Measurements from ENCODE around the gene VILL. TPM values are rescaled to one million over a fixed set of nuclear protein-coding genes. Genes with fewer than 3 reads are reported as not detected.
A peak's percentile ranks its signal among the peaks of the same experiment; 100 is the strongest.

VILL gene
- total and polyA plus RNA-seq, 2 donors (not counting 3 experiments of a cell fraction or from before 2014, with no cell fraction given) = 9.0 to 10.0 TPM

GRCh38 chr3:38007754-38008090 lies 17.1 kb downstream of the VILL start:
- no peak for FAIRE-seq
- DNase-seq (ENCODE audit: low read depth, low spot score) = no peak
- Histone ChIP-seq H3K4me2 (ENCODE audit: insufficient read depth, low read length) (no peak overlapping the region), H3K36me3 (ENCODE audit: control insufficient read depth in 2 of 2, extremely low read depth in 1 of 2, insufficient read depth in 2 of 2, low read length in 2 of 2) (peaks cover 0 to 9% of the 10 kb centered on the region in 2 experiments), H3K27me3 (ENCODE audit: control insufficient read depth in 2 of 2, insufficient read depth in 2 of 2, low read length in 2 of 2) (no peaks in the 10 kb centered on the region), H3K79me2 (ENCODE audit: control insufficient read depth, insufficient read depth, low read length) (no peaks in the 10 kb centered on the region), H3K4me3 (replicated peaks in 1 of 3; ENCODE audit: insufficient read depth in 1 of 3, low read depth in 1 of 3, low read length in 3 of 3) (no peak overlapping the region), H4K20me1 (replicated peaks; ENCODE audit: control insufficient read depth, extremely low read depth, insufficient read depth, low read length) (no peaks in the 10 kb centered on the region), H3K9me1 (replicated peaks; ENCODE audit: control insufficient read depth, extremely low read depth, insufficient read depth, low read length) (no peaks in the 10 kb centered on the region), H2AFZ (ENCODE audit: low read depth, low read length) (no peak overlapping the region), H3K27ac (ENCODE audit: insufficient read depth, low read depth, low read length) (no peak overlapping the region), H3K9ac (replicated peaks; ENCODE audit: extremely low read depth, insufficient read depth, low read length) (no peak overlapping the region), H3K9me3 (replicated peaks; ENCODE audit: control insufficient read depth, insufficient read depth, low read length) (no peaks in the 10 kb centered on the region), H3K4me1 (ENCODE audit: control insufficient read depth, extremely low read depth, insufficient read depth, low read length) (no peaks in the 10 kb centered on the region)
- BruUV-seq (replicated peaks) = TSS peak; percentile 17
- TF ChIP-seq GATA2 (IDR thresholded peaks at IDR 0.05; ENCODE audit: insufficient read depth, insufficient read length, low read depth, low read length) = no peak
- dilution Hi-C loops (cut with MboI; ENCODE audit: extremely low pct_ligation_motif_present, low sequenced_read_pairs) = no loop called here
- POLR2A ChIA-PET = no interaction called here
- CTCF ChIA-PET = interaction anchor here (0.7 to 2.1 kb wide), 2 partner anchors 8 to 33 kb away, joined by 3 to 7 read pairs; no protein-coding TSS in a partner anchor
- intact Hi-C loops (cut with micrococcal nuclease) = no loop called here

GRCh38 chr3:38008191-38008701 lies 17.7 kb downstream of the VILL start:
- H2AFZ ChIP-seq (ENCODE audit: low read depth, low read length) = no peak overlapping the region
- intact Hi-C loops (cut with micrococcal nuclease) = no loop called here
- H3K79me2 ChIP-seq (ENCODE audit: control insufficient read depth, insufficient read depth, low read length) = no peaks in the 10 kb centered on the region
- H3K9ac ChIP-seq (replicated peaks; ENCODE audit: extremely low read depth, insufficient read depth, low read length) = no peak overlapping the region
- H3K27me3 ChIP-seq (ENCODE audit: control insufficient read depth in 2 of 2, insufficient read depth in 2 of 2, low read length in 2 of 2) = no peaks in the 10 kb centered on the region
- no peaks in the 10 kb centered on the region for H3K9me1 ChIP-seq (replicated peaks; ENCODE audit: control insufficient read depth, extremely low read depth, insufficient read depth, low read length)
- no peaks in the 10 kb centered on the region for H4K20me1 ChIP-seq (replicated peaks; ENCODE audit: control insufficient read depth, extremely low read depth, insufficient read depth, low read length)
- H3K4me3 ChIP-seq (replicated peaks in 1 of 3; ENCODE audit: insufficient read depth in 1 of 3, low read depth in 1 of 3, low read length in 3 of 3) = no peak overlapping the region
- no TSS peak for BruUV-seq (replicated peaks)
- H3K27ac ChIP-seq (ENCODE audit: insufficient read depth, low read depth, low read length) = no peak overlapping the region
- CTCF ChIA-PET = no interaction called here
- DNase-seq (ENCODE audit: low read depth, low spot score) (no peak), FAIRE-seq (no peak)
- peaks cover 0 to 9% of the 10 kb centered on the region in 2 experiments for H3K36me3 ChIP-seq (ENCODE audit: control insufficient read depth in 2 of 2, extremely low read depth in 1 of 2, insufficient read depth in 2 of 2, low read length in 2 of 2)
- no peak overlapping the region for H3K4me2 ChIP-seq (ENCODE audit: insufficient read depth, low read length)
- no peaks in the 10 kb centered on the region for H3K4me1 ChIP-seq (ENCODE audit: control insufficient read depth, extremely low read depth, insufficient read depth, low read length)
- no peaks in the 10 kb centered on the region for H3K9me3 ChIP-seq (replicated peaks; ENCODE audit: control insufficient read depth, insufficient read depth, low read length)
- dilution Hi-C loops (cut with MboI; ENCODE audit: extremely low pct_ligation_motif_present, low sequenced_read_pairs) = no loop called here
- TF ChIP-seq GATA2 (IDR thresholded peaks at IDR 0.05; ENCODE audit: insufficient read depth, insufficient read length, low read depth, low read length) (no peak), POLR2A (IDR thresholded peaks at IDR 0.05; ENCODE audit: low read depth, low read length) (no peak), EZH2 (IDR thresholded peaks at IDR 0.05; ENCODE audit: borderline replicate concordance, low read depth, low read length, severe bottlenecking) (no peak), CTCF (IDR thresholded peaks at IDR 0.05; ENCODE audit: extremely low read depth in 1 of 2, insufficient read depth in 1 of 2, low read depth in 1 of 2, low read length in 2 of 2) (no peak), MYC (IDR thresholded peaks at IDR 0.05; ENCODE audit: low read depth, low read length) (no peak), MAX (IDR thresholded peaks at IDR 0.05; ENCODE audit: insufficient read depth, insufficient read length) (no peak), JUN (IDR thresholded peaks at IDR 0.05; ENCODE audit: borderline replicate concordance, insufficient read depth, insufficient read length, low read depth) (no peak), POLR2AphosphoS5 (IDR thresholded peaks at IDR 0.05; ENCODE audit: insufficient read depth, low read depth, low read length) (no peak)
- POLR2A ChIA-PET = no interaction called here
